H7 (cell line): Measurements from ENCODE around the gene UGDH. TPM values are rescaled to one million over a fixed set of nuclear protein-coding genes. Genes with fewer than 3 reads are reported as not detected.
"Not testable (repeated sequence)": the region's sequence is repeated elsewhere in the genome, so short reads cannot be mapped to it uniquely, and the experiment has no call there.

Experiments
- DNase-seq: peaks from one replicate; pipeline ENCODE4 v3.0.0; 2012
- H3K27me3 ChIP-seq: 2 replicates; pipeline ENCODE4 v1.6.0; 2011; ENCODE audit warnings: mild to moderate bottlenecking, low read length; ENCODE audit not compliant: control insufficient read depth, insufficient read depth
- H3K36me3 ChIP-seq: replicated peaks from 2 replicates; pipeline ENCODE4 v1.5.1; 2011; ENCODE audit warnings: low read length; ENCODE audit not compliant: control insufficient read depth, insufficient read depth
- H3K4me3 ChIP-seq: 2 replicates; pipeline ENCODE4 v1.5.1; 2011; ENCODE audit warnings: low read depth, mild to moderate bottlenecking, control low read depth, low read length, moderate library complexity; ENCODE audit not compliant: insufficient read depth
- total RNA-seq: library from RNA; depleted of rRNA; stranded (reverse); fragments of >200 nt; shearing (Covaris generic); gene quantifications from 2 replicates; pipeline ENCODE4 v1.2.3, GENCODE V29; 2014

Gene UGDH
- total RNA-seq, 1 experiment from 2014 or later: 38.4 TPM

DNA sequence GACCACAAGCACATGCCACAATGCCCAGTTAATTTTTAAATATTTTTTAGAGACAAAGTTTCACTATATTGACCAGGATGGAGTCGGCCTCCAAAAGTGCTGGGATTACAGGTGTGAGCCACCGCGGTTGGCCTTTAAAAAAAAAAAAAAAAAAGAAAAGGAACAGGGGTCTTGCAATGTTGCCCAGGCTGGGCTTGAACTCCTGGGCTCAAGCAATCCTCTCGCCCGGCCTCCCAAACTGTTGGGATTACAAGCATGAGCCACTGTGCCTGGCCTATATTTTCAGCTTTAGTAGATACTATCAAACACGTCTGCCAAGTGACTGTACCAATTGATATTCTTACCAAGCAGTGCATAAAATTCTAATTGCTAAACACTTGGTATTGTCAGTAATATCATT is 8.8 kb downstream of the UGDH start:
- Histone ChIP-seq H3K36me3 (peaks cover 2% of the 10 kb centered on the region), H3K27me3 (no peaks in the 10 kb centered on the region), H3K4me3 (no peak overlapping the region)
- no peak for DNase-seq

DNA sequence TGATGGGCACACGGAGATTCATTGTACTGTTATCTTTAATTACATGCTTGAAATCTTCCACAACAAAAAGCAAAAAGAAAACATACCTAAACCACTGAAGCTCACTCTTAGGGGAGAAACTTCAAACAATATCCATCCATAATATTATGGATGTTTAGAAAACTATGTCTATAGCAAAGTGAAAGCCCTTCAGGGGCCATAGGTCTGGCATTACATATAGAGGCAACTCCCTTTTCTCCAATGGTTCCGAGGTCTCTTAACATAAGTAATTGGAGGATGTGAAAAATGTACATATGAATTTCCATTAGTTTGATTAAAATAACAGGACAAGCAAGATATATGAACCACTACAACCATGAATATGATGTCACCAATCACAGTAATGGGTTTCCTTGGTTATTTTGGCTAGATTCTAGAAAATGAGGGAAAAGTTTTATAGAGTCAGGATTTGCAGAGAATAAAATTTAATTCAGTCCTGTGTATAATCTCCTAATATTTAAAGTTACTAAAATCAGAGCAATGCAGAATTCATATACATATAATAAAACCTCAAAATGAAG is 10.8 kb downstream of the UGDH start:
- Histone ChIP-seq H3K4me3 (no peak overlapping the region), H3K36me3 (peaks cover 4% of the 10 kb centered on the region), H3K27me3 (no peaks in the 10 kb centered on the region)
- no peak for DNase-seq

DNA sequence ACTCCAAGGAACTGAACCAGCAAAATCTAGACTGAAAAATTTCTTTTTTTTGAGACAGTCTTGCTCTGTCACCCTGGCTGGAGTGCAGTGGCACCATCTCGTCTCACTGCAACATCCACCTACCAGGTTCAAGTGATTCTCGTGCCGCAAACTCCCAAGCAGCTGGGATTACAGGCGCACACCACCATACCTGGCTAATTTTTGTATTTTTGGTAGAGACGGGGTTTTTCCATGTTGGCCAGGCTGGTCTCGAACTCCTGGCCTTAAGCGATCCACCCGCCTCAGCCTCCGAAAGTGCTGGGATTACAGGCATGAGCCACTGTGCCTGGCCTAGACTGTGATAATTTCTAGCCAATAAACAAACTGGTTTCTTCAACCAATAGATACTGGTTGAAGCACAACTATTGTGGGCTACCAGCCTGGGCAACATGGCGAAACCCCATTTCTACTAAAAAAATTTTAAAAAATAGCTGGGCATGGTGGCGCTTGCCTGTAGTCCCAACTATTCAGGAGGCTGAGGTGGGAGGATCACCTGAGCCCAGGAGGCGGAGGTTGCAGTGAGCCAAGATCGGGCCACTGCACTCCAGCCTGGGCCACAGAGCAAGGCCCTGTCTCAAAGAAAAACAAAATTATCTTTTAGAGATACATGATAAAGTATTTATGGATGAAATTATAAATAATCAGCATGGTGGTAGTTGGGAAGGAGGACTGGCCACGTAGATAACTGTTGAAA is 11.4 kb downstream of the UGDH start:
- H3K4me3 ChIP-seq, DNase-seq, H3K27me3 ChIP-seq, H3K36me3 ChIP-seq: not testable (repeated sequence)

DNA sequence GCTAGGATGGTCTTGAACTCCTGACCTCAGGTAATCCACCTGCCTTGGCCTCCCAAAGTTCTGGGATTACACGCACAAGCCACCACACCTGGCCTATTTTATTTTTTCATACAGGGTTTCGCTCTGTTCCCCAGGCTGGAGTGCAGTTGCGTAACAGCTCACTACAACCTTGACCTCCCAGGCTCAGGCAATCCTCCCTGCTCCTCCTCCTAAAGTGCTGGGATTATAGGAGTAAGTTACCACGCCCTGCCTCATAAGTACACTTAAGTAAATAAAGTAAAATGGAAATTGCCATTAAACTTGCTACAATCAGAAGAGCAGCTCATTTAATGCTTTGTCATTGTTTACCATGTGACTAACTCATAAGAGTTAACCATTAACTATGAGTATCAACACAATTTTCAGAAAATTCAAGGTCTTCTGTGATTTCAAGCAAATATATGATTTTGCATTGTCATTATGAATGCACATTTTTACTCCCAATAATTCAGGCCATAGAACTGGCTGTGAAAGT is 12.3 kb downstream of the UGDH start:
- Histone ChIP-seq H3K27me3 (no peaks in the 10 kb centered on the region), H3K4me3 (no peak overlapping the region), H3K36me3 (peaks cover 10% of the 10 kb centered on the region)
- DNase-seq: no peak

DNA sequence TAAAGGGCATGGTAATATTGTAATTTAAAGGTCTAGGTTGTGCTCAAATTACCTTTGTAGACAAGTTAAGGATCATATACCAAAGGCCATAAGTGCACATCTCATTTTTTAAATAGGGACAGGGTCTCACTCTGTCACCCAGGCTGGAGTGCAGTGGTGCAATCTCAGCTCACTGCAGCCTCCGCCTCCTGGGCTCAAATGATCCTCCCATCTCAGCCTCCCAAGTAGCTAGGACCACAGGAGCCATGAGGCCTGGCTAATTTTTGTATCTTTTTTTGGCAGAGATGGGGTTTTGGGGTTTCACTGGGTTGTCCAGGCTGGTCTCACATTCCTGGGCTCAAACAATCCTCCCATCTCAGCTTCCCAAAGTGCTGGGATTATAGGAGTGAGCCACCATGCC is 13.0 kb downstream of the UGDH start:
- DNase-seq, H3K4me3 ChIP-seq, H3K27me3 ChIP-seq: not testable (repeated sequence)
- peaks cover 16% of the 10 kb centered on the region for H3K36me3 ChIP-seq

DNA sequence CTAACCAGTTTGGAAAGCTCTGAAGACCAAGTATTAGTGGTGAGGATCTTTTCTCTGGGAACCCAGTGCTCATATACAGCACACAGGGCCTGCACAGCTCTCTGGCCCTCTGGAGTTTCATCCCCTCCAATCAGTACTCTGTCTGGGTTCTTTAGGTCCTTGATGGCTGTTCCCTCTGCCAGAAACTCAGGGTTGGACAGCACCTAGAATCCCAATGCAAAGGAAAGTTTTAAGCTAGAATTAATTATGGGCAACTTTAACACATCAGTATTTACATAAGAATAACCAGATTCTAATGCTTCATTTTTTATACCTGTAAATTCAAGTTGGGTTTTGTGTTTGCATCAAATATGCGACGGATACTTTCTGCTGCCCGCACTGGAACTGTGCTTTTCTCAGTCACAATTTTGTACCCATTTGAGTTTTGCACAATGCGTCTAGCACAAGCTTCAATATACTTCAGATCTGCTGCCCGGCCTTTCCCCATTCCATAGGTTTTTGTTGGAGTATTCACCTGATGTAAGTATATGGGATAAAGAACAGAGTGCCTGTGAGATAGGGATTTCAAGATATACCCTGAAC is 16.8 kb downstream of the UGDH start:
- no peak for DNase-seq
- H3K27me3 ChIP-seq: no peaks in the 10 kb centered on the region
- peaks cover 31% of the 10 kb centered on the region for H3K36me3 ChIP-seq
- H3K4me3 ChIP-seq: no peak overlapping the region

DNA sequence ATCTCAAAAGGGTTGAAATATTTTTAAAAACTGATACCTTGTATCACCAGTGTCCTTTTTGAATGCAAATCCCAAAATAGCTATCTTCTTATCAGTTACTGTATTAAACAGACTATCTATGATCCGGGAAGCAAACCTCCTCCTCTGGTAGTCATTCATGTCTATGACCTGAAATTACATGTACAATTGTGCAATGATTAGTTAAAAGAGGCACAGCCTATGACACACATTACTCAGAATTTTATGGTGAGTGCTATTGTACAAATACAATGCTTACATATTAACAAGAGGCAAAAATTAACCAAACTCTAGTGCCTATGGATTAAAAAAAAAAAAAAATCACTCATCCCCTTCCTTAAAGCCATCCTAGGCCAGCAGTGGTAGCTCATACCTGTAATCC is 21.7 kb downstream of the UGDH start:
- H3K36me3 ChIP-seq: peaks cover 45% of the 10 kb centered on the region
- no peaks in the 10 kb centered on the region for H3K27me3 ChIP-seq
- no peak for DNase-seq
- H3K4me3 ChIP-seq: no peak overlapping the region

DNA sequence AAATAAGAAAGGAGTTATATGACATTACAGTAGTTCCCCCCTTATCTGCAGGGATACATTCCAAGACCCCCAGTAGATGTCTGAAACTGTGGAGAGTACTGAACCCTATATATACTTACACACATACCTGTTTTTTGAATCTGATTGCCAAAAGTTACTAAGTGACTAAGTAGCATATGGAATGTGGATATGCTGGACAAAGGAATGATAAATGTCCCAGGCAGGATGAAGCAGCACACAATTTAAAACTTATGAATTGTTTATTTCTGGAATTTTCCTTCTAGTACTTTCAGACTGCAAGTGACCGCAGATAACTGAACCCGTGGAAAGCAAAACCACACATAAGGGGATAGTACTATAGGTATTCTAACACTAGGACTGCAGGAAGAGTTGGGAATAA is 22.7 kb downstream of the UGDH start:
- Histone ChIP-seq H3K4me3 (no peak overlapping the region), H3K36me3 (peaks cover 37% of the 10 kb centered on the region), H3K27me3 (no peaks in the 10 kb centered on the region)
- DNase-seq: no peak

DNA sequence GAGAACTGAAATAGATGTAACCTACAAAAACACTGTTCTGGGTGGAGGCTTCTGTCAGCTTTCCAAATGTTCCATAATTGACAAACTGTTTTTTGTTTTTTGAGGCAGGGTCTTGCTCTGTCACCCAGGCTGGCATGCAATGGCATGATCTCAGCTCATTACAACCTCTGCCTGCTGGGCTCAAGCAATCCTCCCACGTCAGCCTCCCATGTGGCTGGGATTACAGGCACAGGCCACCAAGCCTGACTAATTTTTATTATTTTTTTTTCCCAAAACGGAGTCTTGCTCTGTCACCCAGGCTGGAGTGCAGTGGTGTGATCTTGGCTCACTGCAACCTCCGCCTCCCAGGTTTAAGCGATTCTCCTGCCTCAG is 24.6 kb downstream of the UGDH start:
- H3K27me3 ChIP-seq, H3K4me3 ChIP-seq, DNase-seq: not testable (repeated sequence)
- peaks cover 24% of the 10 kb centered on the region for H3K36me3 ChIP-seq

DNA sequence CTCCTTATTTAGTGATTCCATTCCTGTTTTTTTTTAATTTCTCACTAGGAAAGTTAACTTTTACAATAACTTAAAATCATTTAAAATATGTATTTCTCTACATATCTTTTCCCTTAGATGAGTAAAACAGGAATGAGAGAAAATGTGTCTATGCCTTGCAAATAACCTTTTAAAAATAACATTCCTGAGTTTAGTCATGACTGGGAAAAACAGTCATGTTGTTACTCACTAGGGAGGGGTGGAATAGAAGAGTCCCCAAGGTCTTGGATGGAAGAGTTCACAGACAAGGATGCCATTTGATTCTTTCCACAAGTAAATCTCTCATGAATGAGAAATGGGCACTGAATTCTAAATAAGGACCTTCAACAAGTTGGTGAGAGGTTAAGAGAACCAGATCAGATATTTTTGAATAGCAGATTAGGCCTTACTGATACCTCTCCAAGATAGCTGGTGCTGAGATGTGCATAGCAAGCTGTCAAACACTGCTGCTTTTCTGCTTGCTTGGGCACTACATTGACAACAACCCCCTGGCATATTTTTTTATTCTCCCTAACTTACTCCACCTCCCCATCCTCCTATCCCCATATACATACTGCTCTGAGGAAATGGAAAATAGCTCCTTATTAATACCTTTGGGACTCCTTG is 25.1 kb downstream of the UGDH start:
- no peak overlapping the region for H3K4me3 ChIP-seq
- DNase-seq: no peak
- no peaks in the 10 kb centered on the region for H3K27me3 ChIP-seq
- H3K36me3 ChIP-seq: peaks cover 21% of the 10 kb centered on the region

DNA sequence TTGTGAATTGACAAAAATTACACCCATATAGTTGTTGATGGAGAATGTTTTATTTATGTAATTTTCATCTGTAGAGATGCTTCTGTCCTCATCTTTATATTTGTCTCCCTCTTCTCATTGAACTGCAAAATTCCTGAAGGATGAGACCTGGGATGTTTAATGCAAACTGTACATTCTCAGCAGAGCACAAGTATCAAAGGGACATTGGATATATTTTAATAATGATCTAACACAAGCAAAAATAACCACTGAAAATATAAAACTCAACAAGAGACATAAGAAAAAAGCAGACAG is 28.6 kb downstream of the UGDH start:
- no peaks in the 10 kb centered on the region for H3K27me3 ChIP-seq
- H3K4me3 ChIP-seq: no peak overlapping the region
- no peak for DNase-seq
- peaks cover 12% of the 10 kb centered on the region for H3K36me3 ChIP-seq

DNA sequence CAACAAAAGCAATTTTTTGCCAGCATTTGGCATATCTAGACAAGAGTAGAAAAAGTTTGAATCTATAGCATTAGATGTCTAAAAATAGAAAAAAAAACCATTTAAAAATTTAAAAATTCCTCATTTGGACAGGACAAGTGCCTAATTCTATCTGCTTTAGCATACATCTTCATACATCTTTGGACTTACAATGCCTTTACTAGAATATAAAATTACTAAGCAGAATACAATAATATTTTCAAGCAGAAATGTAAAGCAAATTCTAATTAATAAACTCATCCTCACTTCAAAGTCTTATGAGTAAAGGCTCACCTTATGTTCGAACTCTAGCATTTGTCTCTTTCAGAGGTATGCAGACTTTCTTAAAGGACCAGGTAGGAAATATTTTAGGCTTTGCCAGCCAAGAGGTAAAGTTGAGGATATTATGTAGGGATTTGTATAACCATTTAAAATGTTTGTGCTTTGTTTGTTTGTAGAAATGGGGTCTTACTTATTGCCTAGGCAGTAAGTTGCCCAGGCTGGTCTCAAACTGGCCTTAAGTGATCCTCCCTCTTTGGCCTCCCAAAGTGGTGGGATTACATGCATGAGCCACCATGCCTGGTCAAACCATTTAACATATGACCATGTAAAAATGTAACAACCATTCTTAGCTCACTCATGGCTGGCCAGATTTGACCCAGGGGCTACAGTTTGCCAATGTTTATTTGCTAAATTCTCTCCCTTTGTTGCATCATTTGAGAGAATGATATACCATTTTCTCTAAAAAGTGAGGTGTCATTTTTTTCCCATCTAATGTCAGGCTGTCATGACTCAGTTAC is 29.1 kb downstream of the UGDH start:
- DNase-seq: no peak
- Histone ChIP-seq H3K4me3 (no peak overlapping the region), H3K27me3 (no peaks in the 10 kb centered on the region), H3K36me3 (peaks cover 7% of the 10 kb centered on the region)

DNA sequence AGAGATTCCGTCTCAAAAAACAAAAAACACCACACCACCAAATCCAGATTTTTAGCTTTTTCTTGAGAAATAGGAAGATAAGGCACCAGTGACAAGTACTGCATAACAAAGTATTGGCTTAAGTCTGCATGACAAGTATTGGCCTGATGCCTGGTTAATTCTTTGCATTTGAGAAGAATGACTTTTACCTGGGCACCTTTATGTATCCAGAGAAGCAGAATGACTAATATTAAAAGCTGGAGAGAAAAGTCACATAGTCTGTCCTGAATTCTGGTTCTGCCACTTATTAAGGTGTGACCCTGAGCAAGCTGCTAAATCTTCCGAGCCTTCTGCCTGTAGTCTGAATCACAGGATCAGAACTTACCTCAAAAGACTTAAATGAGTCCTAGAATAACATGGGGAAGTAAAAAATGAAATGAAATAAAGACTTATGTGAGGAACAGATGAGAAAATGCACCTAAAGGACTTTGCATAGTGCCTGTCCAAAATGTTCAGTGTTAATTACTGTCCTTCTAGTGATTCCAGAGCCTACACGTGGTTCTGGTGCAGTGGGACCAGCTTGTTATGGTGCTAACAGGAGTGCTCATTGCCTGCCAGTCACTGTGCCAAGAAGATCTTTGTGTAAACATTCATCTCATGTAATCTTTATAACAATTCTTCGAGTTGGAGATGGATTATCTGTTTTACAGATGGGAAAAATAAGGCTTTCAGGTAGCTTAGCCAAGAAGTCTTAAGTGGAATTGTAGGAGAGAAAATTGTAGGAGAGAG is 31.6 kb downstream of the UGDH start:
- DNase-seq: no peak
- no peaks in the 10 kb centered on the region for H3K27me3 ChIP-seq
- no peak overlapping the region for H3K4me3 ChIP-seq
- H3K36me3 ChIP-seq: no peaks in the 10 kb centered on the region; the same call in 1 of the 2 replicates

DNA sequence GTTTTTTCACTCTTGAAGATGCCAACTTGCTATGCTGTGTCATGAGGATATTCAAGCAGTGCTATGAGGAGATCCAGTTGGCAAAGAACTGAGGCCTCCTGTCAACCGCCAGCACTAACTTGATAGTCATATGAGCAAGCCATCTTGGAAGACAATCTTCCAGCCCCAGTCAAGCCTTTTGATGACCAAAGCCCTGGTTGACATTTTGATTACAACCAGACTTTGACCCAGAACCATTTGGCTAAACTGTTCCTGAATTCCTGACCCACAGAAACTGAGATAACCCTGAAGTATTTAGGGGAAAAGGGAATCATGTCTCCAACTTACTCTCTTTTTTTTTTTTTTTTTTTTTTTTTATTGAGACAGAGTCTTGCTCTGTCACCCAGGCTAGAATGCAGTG is 32.9 kb downstream of the UGDH start:
- DNase-seq: no peak
- no peak overlapping the region for H3K4me3 ChIP-seq
- H3K36me3 ChIP-seq: no peaks in the 10 kb centered on the region; the same call in 1 of the 2 replicates
- no peaks in the 10 kb centered on the region for H3K27me3 ChIP-seq
